Measurements from ENCODE around the gene TCEANC. TPM values are rescaled to one million over a fixed set of nuclear protein-coding genes. Genes with fewer than 3 reads are reported as not detected.

Gene TCEANC
- total and polyA plus RNA-seq, 2 donors from 2014 or later = 2.6 to 5.3 TPM

- H3K27ac ChIP-seq (ENCODE audit: low read depth in 2 of 2, low read length in 2 of 2) = no peak overlapping the region
Measured at GRCh38 chrX:13703135-13703534, 50.2 kb downstream of the TCEANC start.

GRCh38 chrX:13703589-13703988 lies 50.6 kb downstream of the TCEANC start:
- TF ChIP-seq CTCF (IDR thresholded peaks at IDR 0.05; ENCODE audit: borderline replicate concordance, extremely low read depth, insufficient read depth) = no peak
- intact Hi-C loops (cut with DNase I) = no loop called here
- DNase-seq (no peak), FAIRE-seq (no peak)
- H3K27me3 ChIP-seq (ENCODE audit: control insufficient read depth, insufficient read depth, low read length) = peaks cover 8% of the 10 kb centered on the region
- H3K27ac ChIP-seq (ENCODE audit: low read depth in 2 of 2, low read length in 2 of 2) = no peak overlapping the region
- peaks cover 0 to 5% (median 4%) of the 10 kb centered on the region in 3 donors for H3K4me1 ChIP-seq (ENCODE audit: control insufficient read depth in 2 of 3, insufficient read depth in 2 of 3, low read depth in 1 of 3, low read length in 3 of 3)
- no peaks in the 10 kb centered on the region for H3K9me3 ChIP-seq (ENCODE audit: control insufficient read depth in 2 of 3, insufficient read depth in 1 of 3, low read length in 3 of 3)
- H3K4me3 ChIP-seq (ENCODE audit: low read length in 3 of 3) = no peak overlapping the region
- no peak overlapping the region for H3K9ac ChIP-seq (ENCODE audit: low read length in 3 of 3)
- H3K36me3 ChIP-seq (ENCODE audit: control insufficient read depth in 2 of 3, insufficient read depth in 3 of 3, low read length in 3 of 3) = no peaks in the 10 kb centered on the region

More at GRCh38 chrX:13703135-13703534, 50.2 kb downstream of the TCEANC start:
- no peak for TF ChIP-seq CTCF (IDR thresholded peaks at IDR 0.05; ENCODE audit: borderline replicate concordance, extremely low read depth, insufficient read depth)
- DNase-seq (no peak), FAIRE-seq (no peak)
- Histone ChIP-seq H3K36me3 (ENCODE audit: control insufficient read depth in 2 of 3, insufficient read depth in 3 of 3, low read length in 3 of 3) (no peaks in the 10 kb centered on the region), H3K4me1 (ENCODE audit: control insufficient read depth in 2 of 3, insufficient read depth in 2 of 3, low read depth in 1 of 3, low read length in 3 of 3) (peaks cover 0 to 5% (median 4%) of the 10 kb centered on the region in 3 donors), H3K9me3 (ENCODE audit: control insufficient read depth in 2 of 3, insufficient read depth in 1 of 3, low read length in 3 of 3) (no peaks in the 10 kb centered on the region), H3K27me3 (ENCODE audit: control insufficient read depth, insufficient read depth, low read length) (peaks cover 8% of the 10 kb centered on the region), H3K9ac (ENCODE audit: low read length in 3 of 3) (no peak overlapping the region), H3K4me3 (ENCODE audit: low read length in 3 of 3) (no peak overlapping the region)
- intact Hi-C loops (cut with DNase I) = no loop called here

- peaks cover 2% of the 10 kb centered on the region for H3K27me3 ChIP-seq (ENCODE audit: control insufficient read depth, insufficient read depth, low read length)
- FAIRE-seq = no peak
Measured at GRCh38 chrX:13711141-13711540, 58.2 kb downstream of the TCEANC start.

More at GRCh38 chrX:13711141-13711540, 58.2 kb downstream of the TCEANC start:
- intact Hi-C loops (cut with DNase I) = no loop called here
- H3K36me3 ChIP-seq (ENCODE audit: control insufficient read depth in 2 of 3, insufficient read depth in 3 of 3, low read length in 3 of 3) = peaks cover 5 to 8% (median 6%) of the 10 kb centered on the region in 3 donors
- no peaks in the 10 kb centered on the region for H3K4me1 ChIP-seq (ENCODE audit: control insufficient read depth in 2 of 3, insufficient read depth in 2 of 3, low read depth in 1 of 3, low read length in 3 of 3)
- no peak for TF ChIP-seq CTCF (IDR thresholded peaks at IDR 0.05; ENCODE audit: borderline replicate concordance, extremely low read depth, insufficient read depth)
- no peaks in the 10 kb centered on the region for H3K9me3 ChIP-seq (ENCODE audit: control insufficient read depth in 2 of 3, insufficient read depth in 1 of 3, low read length in 3 of 3)
- H3K27ac ChIP-seq (ENCODE audit: low read depth in 2 of 2, low read length in 2 of 2) = no peak overlapping the region
- H3K9ac ChIP-seq (ENCODE audit: low read length in 3 of 3) = no peak overlapping the region
- no peak overlapping the region for H3K4me3 ChIP-seq (ENCODE audit: low read length in 3 of 3)
- no peak for DNase-seq

Other genes with a start within 250 kb of the TCEANC start
- gene EGFL6, start 83.5 kb upstream of the TCEANC start, total RNA-seq = not detected
- gene EGFL6, start 83.5 kb upstream of the TCEANC start, polyA plus RNA-seq (ENCODE audit: insufficient read depth, low read depth, low replicate concordance) = 0.43 TPM
- gene RAB9A, start 36.0 kb downstream of the TCEANC start, total RNA-seq = 33.7 TPM
- gene RAB9A, start 36.0 kb downstream of the TCEANC start, polyA plus RNA-seq (ENCODE audit: insufficient read depth, low read depth, low replicate concordance) = 31.1 TPM
- gene TRAPPC2, start 81.5 kb downstream of the TCEANC start, total RNA-seq = 21.0 TPM
- 9.0 TPM for gene TRAPPC2, start 81.5 kb downstream of the TCEANC start, polyA plus RNA-seq (ENCODE audit: insufficient read depth, low read depth, low replicate concordance)
- gene OFD1, start 81.6 kb downstream of the TCEANC start, total RNA-seq = 42.0 TPM
- gene OFD1, start 81.6 kb downstream of the TCEANC start, polyA plus RNA-seq (ENCODE audit: insufficient read depth, low read depth, low replicate concordance) = 20.6 TPM
- gene GPM6B, start 164.0 kb downstream of the TCEANC start, total RNA-seq = 16.0 TPM
- gene GPM6B, start 164.0 kb downstream of the TCEANC start, polyA plus RNA-seq (ENCODE audit: insufficient read depth, low read depth, low replicate concordance) = 6.3 TPM

Measured in kidney (tissue), 14 donors.